Activated T-helper 1 cell treated with Interleukin-2 at 50 U/mL for 16 hours (primary cell): ENCODE measurements around the gene RAD1.
A peak's percentile ranks its signal among the peaks of the same experiment; 100 is the strongest.

Source experiments
- DNase-seq: peaks from one replicate; pipeline ENCODE4 v3.0.0-alpha.2; 2020; ENCODE audit warnings: low read depth

The RAD1 gene

DNA sequence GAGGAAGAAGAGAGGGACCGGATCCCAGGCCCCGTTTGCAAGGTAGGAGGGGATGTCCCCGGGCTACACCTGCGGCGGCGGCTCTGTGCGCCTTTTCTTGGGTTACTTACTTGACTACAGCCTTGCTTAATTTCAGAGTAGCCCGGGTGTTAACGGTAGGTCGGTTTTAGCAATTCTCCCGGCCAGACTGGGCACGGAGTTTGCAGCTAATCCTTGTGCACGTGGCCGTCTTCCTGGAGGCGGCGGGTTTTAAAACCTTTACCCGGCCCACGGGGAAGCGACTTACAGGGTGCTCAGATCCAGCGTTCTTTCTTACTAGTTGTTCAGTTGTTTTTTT, 520 bp upstream of the RAD1 start:
- no peak for DNase-seq

DNA sequence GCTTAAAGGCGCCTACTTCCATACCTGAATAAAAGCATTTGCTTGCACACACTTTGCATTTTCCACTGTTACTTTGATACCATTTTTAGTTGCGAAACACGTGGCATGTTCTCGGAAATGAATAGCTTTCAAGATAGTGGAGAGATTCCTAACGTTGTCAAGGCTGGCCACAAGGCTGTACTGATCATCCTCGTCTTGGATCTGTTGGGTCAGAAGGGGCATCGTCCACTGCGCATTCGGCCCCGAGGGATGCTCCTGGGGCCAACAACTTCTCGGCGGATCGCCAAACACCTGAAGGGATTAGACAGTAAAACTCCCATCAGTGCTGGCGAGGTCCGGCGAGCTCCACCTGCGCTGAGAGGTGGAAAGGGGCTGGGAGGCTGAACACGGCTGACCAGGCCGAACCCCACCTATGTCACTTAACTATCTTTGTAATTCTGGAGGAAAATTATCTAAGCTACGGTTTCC, 599 bp downstream of the RAD1 start:
- no peak for DNase-seq

DNA sequence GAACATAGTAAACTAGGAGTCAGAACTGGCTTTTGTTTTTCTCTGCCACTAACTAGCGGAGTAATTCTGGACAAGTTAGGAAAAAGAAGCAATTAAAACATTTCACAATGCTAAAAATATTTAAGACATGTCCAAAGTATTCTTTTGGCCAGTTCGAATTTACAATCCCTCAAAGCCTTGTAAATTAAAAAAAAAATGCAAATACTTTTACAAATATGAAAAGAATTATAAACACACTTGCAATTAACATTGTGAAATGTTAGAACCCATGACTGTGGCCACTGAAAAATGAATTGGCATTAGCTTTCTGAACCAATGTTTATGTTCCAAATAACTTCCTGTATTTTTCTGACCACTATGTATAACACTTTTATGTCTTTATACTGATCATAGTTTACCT, 2.2 kb downstream of the RAD1 start:
- no peak for DNase-seq

DNA sequence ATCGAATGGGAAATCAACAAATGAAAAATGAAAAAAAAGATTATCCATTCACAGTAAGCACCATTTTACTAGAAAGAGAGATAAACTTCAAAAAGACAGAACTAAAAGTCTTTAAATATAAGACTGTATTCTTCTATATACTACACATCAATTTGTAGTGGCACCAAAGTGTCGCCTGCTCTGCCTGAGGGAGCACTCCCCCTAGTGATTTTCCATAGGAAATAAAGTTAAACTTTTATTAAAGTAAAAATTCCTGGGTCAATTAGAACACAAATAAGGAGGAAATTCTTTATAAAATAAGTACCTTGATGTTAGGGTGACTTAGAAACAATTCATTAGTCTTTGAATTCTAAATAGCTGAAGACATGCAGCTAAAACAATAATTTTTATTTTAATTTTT, 9.7 kb downstream of the RAD1 start:
- DNase-seq = no peak

DNA sequence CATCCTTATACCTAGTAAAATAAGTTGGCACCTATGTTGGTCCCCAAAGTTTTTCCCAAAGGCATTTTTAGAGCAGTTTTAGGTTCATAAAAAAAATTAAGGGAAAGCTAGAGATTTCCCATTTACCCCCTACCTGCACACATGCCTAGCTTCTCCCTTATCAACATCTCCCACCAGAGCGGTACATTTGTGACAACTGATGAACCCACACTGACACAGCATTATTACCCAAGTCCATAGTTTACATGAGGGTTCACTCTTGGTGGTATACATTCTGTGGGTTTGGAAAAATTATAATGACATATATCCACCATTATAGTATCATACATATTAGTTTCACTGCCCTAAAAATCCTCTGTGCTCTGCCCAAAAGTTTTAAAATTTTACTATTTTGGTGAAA, 12.0 kb downstream of the RAD1 start:
- no peak for DNase-seq

DNA sequence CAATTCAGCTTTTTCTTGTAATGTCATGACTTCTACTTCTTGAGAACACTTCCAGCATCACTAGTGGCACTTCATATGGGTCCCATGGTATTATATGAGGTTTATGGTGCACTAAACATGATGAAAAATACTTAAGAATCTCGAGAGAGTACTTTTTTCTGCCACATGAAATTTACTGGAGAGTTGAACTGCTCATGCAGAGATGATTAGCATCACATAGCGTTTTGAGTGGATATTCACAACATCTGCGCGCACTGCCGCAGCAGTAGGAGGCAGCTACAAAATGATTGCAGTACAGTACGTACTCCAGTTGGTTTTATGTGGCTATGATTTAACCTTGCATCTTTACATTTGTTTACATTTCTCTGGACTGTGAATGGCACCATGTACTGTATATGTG, 14.7 kb downstream of the RAD1 start:
- DNase-seq = no peak

DNA sequence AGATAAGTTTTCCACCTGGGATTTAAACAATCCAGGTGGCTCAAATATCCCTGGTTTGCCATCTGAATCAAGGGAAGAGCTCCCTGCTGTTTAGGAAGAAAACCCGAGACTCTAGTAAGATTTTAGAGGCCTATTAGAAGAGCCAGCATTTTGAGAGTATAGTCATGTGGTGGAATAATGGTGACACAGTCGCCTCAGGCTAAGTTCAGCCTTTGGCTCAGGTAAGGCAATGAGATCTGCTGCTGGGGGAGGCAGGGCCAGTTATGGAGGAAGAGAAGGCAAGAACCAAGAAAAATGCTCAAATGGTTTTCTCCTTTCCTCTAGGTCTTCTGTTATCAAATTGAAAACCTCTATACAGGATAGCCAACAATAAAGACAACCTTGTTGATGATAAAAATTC, 16.2 kb downstream of the RAD1 start:
- no peak for DNase-seq

DNA sequence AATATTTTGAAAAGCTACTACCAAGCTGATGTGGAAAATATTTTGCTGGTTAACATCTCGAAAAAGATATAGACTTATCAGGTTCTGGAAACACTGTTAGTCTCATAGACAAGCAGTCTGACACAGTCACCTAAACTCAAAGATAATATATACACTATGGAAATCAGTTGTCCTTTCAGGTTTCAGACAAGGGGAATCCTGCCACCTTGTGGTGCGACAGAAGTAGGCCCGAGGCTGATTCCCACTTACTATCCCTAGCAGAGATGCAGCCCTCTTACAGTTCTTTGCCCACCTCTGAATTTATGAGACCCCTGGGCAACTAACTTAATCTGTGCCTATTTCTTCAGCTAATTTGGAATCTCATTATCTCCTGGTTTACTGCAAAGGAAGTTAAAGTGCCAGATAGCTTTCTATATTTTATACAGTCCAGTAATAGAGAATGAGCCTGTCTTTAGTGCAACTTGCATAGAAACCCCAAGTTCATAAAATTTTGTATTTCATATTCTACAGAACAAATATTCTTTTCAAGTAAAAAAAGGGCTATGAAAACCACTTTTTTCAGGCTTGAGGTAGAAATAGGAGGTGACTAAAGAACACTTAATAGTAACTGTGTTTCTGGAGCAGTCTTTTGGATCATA, 16.9 kb downstream of the RAD1 start:
- peak; percentile 41 for DNase-seq

DNA sequence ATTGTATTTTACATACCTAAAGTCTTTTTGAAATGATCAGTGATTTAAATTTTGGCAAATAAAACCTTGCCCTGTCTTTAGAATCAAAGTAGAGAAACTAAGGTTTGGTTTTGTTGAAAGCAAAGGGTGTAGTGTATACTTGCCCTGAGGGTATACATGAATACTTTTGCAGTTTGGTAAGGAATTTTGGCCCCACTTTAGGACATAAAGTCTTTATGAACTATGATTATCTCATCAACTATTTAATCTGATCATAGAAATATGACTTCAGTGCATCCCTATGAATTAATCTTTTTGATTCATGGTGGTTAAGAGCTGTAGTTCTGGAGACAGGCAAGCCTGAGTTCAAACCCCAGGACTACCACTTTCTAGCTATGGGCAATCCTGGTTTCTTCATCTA, 17.7 kb downstream of the RAD1 start:
- no peak for DNase-seq

DNA sequence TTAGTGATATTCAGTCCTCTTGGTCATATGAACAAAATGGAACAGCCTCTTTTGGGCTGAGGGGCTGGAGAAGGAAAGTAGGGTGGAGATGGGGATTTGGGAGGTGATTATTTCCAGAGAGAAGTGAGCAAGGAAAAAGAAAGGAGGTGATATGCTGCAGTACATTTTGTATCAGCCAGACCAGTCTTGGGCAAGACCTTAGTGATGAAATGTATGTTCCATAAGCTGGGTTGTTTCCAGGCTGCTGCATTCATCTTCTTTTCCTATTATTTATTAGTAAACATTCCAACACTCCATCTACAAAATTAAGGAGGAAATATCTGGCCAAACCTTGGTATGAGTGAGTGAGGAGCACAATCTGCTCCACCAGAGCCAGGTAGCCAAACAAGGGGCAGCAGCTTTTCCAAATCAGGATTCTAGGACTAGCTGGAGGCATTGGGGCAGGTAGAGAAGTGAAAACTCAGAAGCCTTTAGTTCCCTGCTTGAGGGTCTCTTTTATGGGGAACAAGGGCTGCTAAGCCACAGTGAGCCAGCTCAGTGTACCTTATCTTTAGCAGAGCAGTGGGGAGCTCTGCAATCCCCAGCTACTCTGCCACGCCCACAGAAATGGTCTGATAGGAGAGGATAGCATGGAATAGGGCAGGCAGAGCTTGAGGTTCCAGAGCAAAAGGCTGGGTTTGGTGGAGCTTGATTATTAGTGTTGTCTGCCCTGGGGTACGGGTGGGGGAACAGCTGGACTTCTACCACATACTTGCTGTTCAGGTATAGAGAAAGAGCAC, 19.5 kb downstream of the RAD1 start:
- no peak for DNase-seq

DNA sequence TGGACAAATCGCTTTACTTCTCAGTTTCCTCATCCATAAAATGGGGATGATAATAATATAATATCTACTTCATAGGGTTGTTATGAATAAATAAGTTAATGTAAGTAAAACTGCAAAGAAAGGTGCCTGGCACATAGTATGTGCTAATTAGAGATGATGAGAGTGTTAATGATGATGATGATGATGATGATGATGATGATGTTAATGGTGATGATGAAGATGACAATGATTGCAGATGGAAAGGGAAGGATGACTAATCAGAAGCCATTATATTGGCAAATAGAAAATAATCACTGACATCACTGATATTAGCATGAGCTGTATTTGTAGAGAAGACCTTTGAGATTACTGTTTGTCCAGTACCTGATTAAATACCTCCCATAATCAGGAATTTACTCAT, 20.6 kb downstream of the RAD1 start:
- no peak for DNase-seq

DNA sequence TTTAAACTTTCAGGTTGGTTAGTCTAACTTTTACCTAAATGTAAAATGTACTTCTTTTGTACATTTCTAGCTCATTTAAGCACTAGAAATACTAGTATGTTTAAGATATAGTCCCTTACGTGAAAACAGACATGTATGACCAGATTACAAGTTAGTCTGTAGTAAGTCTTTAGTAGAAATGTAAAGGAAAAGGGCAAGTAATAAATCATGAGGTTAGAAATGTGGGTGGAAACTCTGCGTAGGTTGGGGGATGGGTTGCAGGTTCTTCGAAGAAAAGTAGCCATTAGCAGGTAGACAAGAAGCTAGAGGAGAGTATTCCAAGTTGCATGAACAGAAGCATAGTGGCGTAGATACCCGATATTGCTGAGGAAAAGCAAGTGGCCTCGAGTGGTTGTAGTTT, 22.9 kb downstream of the RAD1 start:
- DNase-seq = no peak

DNA sequence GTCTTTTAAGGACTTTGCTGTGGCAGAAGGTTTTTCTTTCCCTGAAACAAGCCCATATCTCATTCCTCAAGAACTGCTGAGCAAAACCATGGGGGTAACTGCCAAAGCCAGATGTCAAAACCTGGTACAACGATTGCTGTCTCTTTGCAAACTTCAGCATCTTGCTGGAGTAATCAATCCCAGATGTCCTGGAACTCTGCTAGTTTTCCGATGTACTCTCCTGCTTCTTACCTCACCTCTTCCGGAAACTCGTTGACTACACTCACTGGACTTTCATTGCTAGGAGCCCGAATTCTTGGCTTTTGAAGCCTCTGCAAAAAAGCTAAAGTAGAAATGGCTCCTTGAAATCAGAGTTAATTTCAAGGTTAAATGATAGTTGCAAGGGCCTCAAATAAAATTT, 23.3 kb downstream of the RAD1 start:
- DNase-seq = no peak

DNA sequence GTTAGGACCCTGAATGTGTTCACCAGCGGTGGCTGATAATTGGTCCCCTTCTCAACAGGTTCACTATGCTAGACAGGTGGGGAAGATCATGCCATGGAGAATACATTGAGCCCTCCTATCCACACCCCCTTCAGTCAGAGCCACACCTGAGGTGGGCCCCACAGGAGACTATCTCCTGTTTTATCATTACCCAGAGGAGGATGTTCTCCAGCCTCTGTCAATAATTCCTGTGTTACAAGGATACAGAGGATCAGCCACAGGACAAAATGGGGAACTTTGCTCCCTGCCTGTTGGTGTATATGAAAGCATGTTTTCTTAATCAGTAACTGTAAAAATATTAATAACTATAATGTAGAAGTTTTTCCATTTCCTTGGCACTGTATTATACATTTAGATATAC, 25.9 kb downstream of the RAD1 start:
- DNase-seq = no peak

DNA sequence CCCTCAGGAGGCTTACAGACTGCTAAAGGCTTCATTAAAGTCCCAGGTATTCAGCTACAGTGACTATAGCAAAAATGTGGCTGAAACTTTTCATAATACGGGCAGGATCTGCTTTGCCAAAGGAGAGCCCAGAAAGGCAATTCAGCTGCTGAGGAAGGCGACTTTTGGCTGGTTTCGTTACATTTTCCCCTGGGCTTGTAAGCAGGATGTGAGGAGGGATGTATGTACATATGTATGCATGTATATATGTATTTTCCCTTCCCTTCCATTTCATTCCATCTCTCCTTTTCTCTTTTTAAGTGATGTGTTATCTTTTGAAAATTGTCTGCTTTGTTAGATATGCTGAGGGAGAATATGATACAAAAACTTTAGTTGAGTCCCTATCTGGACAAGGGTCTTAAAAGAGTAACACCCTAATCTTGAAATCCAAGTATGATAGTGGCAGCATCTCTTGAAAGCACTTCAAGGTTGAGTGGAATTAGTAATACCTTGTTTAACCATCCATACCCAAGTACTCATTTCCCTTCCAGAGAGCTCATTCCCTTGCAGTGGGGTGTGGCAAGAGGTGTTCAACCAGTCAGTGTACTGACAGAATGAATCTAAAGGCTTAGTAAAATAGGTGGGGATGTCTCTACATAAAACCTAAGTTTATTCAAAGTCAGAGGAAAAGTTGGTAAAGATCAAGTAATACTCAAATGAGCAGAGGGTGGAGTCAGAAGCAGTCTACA, 28.7 kb downstream of the RAD1 start:
- no peak for DNase-seq

DNA sequence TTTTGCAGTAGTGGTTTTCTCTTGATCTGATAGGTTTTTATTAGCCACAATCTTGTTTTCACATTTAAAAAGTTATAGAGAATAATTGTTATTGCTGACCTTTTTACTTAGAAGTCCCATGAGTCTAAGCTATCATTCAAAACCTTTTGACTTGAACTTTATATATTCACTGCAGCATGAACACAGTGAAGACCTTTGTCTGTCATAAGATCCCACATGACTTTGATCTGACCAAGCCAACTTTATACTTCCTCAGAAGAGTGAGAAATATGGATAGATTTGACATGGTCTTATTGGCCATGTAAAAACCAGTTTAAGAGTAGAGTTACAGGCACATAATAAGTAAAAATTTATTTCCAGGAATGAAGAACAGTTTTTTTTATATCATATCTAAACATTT, 34.1 kb downstream of the RAD1 start:
- no peak for DNase-seq

DNA sequence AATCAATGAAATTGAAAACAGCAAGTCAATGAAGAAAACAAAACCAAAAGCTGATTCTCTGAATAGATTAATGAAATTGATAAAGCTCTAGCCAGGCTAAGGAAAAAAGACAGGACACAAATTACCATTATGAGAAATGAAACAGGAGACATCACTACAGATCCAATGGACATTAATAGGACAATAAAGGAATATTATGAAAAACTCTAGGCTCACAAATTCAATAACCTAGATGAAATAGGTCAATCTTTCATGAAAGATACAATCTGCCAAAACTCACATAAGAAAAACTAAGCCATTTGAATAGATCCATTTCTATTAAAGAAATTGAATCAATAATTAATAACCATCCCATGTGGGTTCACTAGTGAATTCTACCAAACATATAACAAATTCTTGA, 39.0 kb downstream of the RAD1 start:
- DNase-seq = no peak

DNA sequence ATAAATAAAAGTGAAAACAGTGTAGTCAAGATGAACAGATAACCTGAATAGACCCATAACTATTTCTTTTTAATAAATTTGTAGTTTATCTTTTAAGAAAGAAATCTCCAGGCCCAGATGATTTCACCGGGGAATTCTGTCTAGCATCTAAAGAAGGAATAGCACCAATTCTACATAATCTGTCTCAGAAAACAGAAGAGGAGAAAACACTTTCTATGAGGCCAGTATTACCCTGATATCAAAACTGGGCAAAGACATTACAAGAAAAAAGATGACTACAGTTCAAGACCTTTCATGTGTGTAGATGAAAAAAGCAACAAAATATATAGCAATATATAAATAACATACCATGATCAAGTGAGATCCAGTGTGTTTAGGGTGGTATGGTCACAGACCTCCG, 44.9 kb downstream of the RAD1 start:
- DNase-seq = no peak

DNA sequence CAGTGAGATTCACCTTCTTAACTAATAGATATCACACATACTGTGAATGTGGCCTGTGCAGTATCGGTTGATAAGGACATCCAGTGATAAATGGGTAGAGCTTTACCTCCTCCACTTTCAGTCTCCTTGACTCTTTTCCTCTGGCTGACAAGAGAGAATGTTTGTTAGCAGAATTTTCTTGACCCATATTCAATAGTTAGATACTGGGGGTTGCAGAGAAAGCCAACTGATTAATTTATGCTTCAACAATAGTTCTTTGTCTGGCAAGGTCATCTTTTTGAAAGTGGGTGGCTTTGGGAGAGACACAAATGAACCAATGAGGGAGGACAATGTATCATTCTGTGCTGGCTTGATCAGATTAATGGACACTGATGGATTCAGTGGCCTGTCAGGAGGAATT, 46.0 kb downstream of the RAD1 start:
- DNase-seq = no peak

DNA sequence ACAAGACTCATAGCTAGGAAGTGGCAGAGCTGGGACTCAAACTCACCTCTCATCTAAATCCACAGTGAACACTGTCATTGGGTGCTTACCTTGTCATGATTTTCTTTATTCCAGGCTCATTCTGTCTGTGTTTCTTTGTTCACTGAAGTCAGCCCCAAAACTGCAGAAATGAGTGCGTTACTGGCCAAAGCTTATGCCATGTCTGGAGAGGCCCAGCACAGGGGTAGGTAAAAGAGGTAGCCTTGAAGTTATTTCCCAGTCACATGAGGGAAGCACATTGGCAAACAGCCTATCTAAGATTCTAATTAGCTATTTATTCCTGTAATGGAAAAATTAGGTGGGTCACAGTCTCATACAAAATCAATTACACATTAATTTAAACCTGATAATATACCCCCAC, 46.5 kb downstream of the RAD1 start:
- DNase-seq = no peak

DNA sequence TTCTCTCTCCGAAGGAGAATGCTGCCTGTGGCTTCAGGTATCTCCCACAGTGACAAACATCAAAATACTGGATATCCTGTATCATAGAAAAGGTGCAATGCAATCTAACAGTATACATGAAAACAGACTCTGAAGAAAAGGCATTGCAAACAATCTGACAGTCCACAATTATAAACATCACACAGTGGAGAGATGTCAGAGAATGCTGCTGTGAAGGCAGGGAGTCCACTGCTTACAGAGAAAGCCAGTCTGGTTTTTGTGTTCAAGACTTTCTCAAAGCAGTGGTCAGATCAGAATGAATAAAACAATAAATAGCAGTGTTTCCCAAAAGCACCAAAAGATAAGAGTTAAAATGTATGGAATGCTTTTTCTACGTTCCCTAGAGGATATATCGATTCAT, 47.6 kb downstream of the RAD1 start:
- no peak for DNase-seq

DNA sequence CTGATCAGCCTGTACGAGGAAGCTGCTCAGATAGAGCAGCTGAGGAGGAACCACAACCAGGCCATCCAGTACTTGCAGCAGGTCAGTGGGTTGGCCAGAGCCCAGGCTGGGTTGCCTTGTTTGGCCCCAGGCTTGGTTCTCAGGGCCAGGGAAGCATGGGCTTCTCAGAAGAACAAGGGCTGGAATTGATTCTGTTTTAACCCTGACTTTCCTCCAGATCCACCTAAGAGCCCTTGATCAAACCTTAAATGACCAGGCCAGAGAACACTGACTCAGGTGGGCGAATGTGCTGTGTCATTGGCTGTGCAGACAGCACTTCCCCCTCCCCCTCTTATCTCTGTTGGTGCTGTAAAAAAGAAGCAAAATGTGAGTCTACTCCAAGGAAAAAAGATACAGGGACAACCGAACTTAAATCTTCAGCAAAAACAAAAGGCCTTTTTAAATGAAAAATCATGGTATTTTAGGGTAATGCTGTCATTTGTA, 48.3 kb downstream of the RAD1 start:
- no peak for DNase-seq

DNA sequence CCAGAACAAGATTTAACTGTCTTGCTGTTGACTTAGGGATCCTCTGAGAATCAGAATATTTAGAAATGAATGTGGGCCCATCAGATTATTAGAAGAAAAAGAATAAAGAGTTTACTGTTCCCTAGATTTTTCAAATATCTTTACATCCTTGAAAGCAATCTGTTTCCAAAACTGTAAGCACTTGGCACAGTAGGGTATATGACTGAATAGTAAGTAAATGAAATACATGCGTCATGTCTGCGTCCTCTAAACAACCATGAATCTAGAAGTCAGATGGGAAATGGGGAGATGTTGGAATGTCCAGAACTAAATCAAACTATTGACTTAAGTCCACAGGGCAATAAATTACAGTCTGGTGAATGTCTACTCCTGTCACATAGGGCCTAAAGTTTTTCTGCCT, 50.2 kb downstream of the RAD1 start:
- DNase-seq = no peak
